K562 (cell line): ENCODE results near the gene RBM20. TPM values are rescaled to one million over a fixed set of nuclear protein-coding genes. Genes with fewer than 3 reads are reported as not detected.

Experiments used
- ATAC-seq: fragments of 200-7000 bp; cut with Tn5 transposase; 3 replicates; pipeline ENCODE4 v1.9.1; 2020; ENCODE audit warnings: moderate library complexity
- BruUV-seq: library from RNA; stranded (reverse); fragments of 400-500 nt; replicated peaks from 2 replicates; lab custom pipeline; 2021; lab: Mats Ljungman, UMichigan
- CTCF ChIA-PET: fragments of 300-600 bp; formaldehyde crosslinking; extraction: SDS; loops from one replicate; lab custom pipeline; 2021; ENCODE audit warnings: low intra/inter-chr PET ratio; lab: Yijun Ruan, JAX
- POLR2A ChIA-PET: fragments of 300-600, 350-650 bp; sonication (Branson Sonifier 250); formaldehyde crosslinking; extraction: SDS; loops from one replicate; lab custom pipeline; 2021; ENCODE audit warnings: antibody characterized with exemption, inconsistent platforms; lab: Yijun Ruan, JAX
- DNase-seq, 4 experiments: peaks; one replicate each; pipeline versions ENCODE4 v3.0.0 to v3.0.0-alpha.2; 2011 to 2018; ENCODE audit warnings: low spot score in 3 of 4, mixed read lengths in 3 of 4; ENCODE audit errors: extremely low read depth in 1 of 4
- FAIRE-seq: peaks from 2 replicates; lab custom pipeline; 2011; peaks lifted over from hg19 to GRCh38; lab: Jason Lieb, UNC
- H2AFZ ChIP-seq: 2 replicates; pipeline ENCODE4 v1.6.0; 2011; ENCODE audit warnings: low read depth, low read length, control low read depth, inconsistent platforms
- H3K27ac ChIP-seq: fragments of 200-600 bp; 3 replicates; pipeline ENCODE4 v1.8.0; 2011; ENCODE audit warnings: low read depth, mild to moderate bottlenecking, control low read depth, inconsistent platforms, low read length, moderate library complexity, mixed read lengths; ENCODE audit errors: extremely low read depth
- H3K27me3 ChIP-seq, 2 experiments: fragments of 300-600 bp in 1 of 2; 2 replicates in 1 of 2; 3 replicates in 1 of 2; pipeline versions ENCODE4 v1.6.0 to v1.8.0; 2011; ENCODE audit warnings: inconsistent platforms in 2 of 2, low read length in 2 of 2, mild to moderate bottlenecking in 1 of 2, mixed read lengths in 1 of 2, moderate library complexity in 1 of 2; ENCODE audit not compliant: control insufficient read depth in 2 of 2, insufficient read depth in 2 of 2
- H3K36me3 ChIP-seq: fragments of 300-600 bp; 3 replicates; pipeline ENCODE4 v1.8.0; 2011; ENCODE audit warnings: mild to moderate bottlenecking, low read length, inconsistent platforms; ENCODE audit not compliant: control insufficient read depth, insufficient read depth
- H3K4me1 ChIP-seq, 2 experiments: fragments of 200-600 bp in 1 of 2; replicated peaks in 1 of 2; 2 replicates in 1 of 2; 3 replicates in 1 of 2; pipeline versions ENCODE4 v1.5.1 to v1.8.0; 2011; ENCODE audit warnings: inconsistent platforms in 2 of 2, low read length in 2 of 2, mild to moderate bottlenecking in 1 of 2, mixed read lengths in 1 of 2, moderate library complexity in 1 of 2; ENCODE audit not compliant: control insufficient read depth in 2 of 2, insufficient read depth in 2 of 2
- H3K4me2 ChIP-seq: 2 replicates; pipeline ENCODE4 v1.6.1; 2011; ENCODE audit warnings: low read length, control low read depth, inconsistent platforms, mixed read lengths; ENCODE audit not compliant: insufficient read depth
- H3K4me3 ChIP-seq: fragments of 200-600 bp; sonication (generic), shearing (Covaris generic); 2 replicates; pipeline ENCODE4 v1.5.1; 2016; ENCODE audit warnings: control low read depth, inconsistent platforms
- H3K79me2 ChIP-seq: fragments of 200-600 bp; 3 replicates; pipeline ENCODE4 v1.8.0; 2011; ENCODE audit warnings: low read length, inconsistent platforms; ENCODE audit not compliant: control insufficient read depth, insufficient read depth
- H3K9ac ChIP-seq, 2 experiments: 2 replicates each; pipeline versions ENCODE4 v1.6.0 to v1.6.1; 2011; ENCODE audit warnings: low read depth in 2 of 2, low read length in 2 of 2, control low read depth in 1 of 2, inconsistent platforms in 1 of 2, mild to moderate bottlenecking in 1 of 2, mixed read lengths in 1 of 2; ENCODE audit not compliant: insufficient read depth in 1 of 2
- H3K9me1 ChIP-seq: one replicate; pipeline ENCODE4 v1.6.0; 2011; ENCODE audit warnings: inconsistent platforms, mild to moderate bottlenecking, low read length, moderate library complexity; ENCODE audit not compliant: control insufficient read depth, insufficient read depth
- H3K9me3 ChIP-seq: replicated peaks from 2 replicates; pipeline ENCODE4 v1.5.1; 2011; ENCODE audit warnings: low read depth, low read length, inconsistent platforms; ENCODE audit not compliant: control insufficient read depth, insufficient read depth
- H4K20me1 ChIP-seq: replicated peaks from 2 replicates; pipeline ENCODE4 v1.6.1; 2011; ENCODE audit warnings: low read length, inconsistent platforms, mixed read lengths; ENCODE audit not compliant: control insufficient read depth, insufficient read depth
- GABPB1 ChIP-seq: sonication (generic); formaldehyde crosslinking; IDR thresholded peaks from 2 replicates; pipeline ENCODE4 v1.8.0; 2022; ENCODE audit warnings: mild to moderate bottlenecking, missing genetic modification reagents
- KLF10 ChIP-seq: fragments of 250-450 bp; sonication (Bioruptor Pico); IDR thresholded peaks from 2 replicates; pipeline ENCODE4 v1.6.1; 2021; ENCODE audit warnings: matching md5 sums
- RB1 ChIP-seq: fragments of 450-650 bp; IDR thresholded peaks from 2 replicates; pipeline ENCODE4 v1.6.1; 2017; ENCODE audit warnings: low read depth, mild to moderate bottlenecking
- ZNF77 ChIP-seq: fragments of 250-450 bp; sonication (Bioruptor Pico); IDR thresholded peaks from 2 replicates; pipeline ENCODE4 v1.5.0; 2020
- WGBS: fragments of 100-300 bp; shearing (Covaris generic); methylation state at CpG from one replicate; pipeline ENCODE4 v1.1.6; 2016; ENCODE audit warnings: low coverage, mixed read lengths; ENCODE audit not compliant: insufficient coverage; ENCODE audit errors: missing lambda C conversion rate; 5-methylcytosine and 5-hydroxymethylcytosine counted together
- in situ Hi-C: fragments of 300-500 bp; cut with MboI; formaldehyde crosslinking; loops from 4 replicates; pipeline ENCODE4 v1.15.0; 2018; ENCODE audit warnings: inconsistent platforms, mixed read lengths
- intact Hi-C: fragments of 100-400 bp; cut with micrococcal nuclease; formaldehyde crosslinking; loops from 2 replicates; pipeline ENCODE4 v1.14.2; 2022
- polyA plus RNA-seq, 8 experiments: library from polyadenylated mRNA; depleted of rRNA in 4 of 8; stranded (reverse) in 5 of 8; unstranded in 3 of 8; fragments of >200 nt; fragmentation: Nextera tagmentation in 2 of 8; fragmentation: Illumina TruSeq in 1 of 8; extraction: Ambion mirVana in 2 of 8; extraction: Trizol in 1 of 8; gene quantifications; 2 replicates each; pipeline versions ENCODE4 v1.2.1 to v1.2.3, GENCODE V29; 2011 to 2014; ENCODE audit warnings: inconsistent platforms in 1 of 8, missing spikeins in 1 of 8
- total RNA-seq, 7 experiments: library from RNA; depleted of rRNA in 6 of 7; stranded (reverse); fragments of >200 nt in 6 of 7; fragmentation: Illumina TruSeq in 2 of 7; extraction: Trizol in 2 of 7; gene quantifications; 2 replicates each; pipeline versions ENCODE4 v1.2.1 to v1.2.3, GENCODE V29; 2011 to 2021; ENCODE audit warnings: low replicate concordance in 1 of 7
- TF ChIP-seq, protein P1 (sequence below): IDR thresholded peaks from 2 replicates; pipeline ENCODE4 v1.6.1; 2011; ENCODE audit not compliant: insufficient read length; ENCODE audit errors: extremely low read depth
- TF ChIP-seq, protein P2 (sequence below): fragments of 250-450 bp; sonication (Bioruptor Pico); IDR thresholded peaks from 2 replicates; pipeline ENCODE4 v1.8.0; 2021; ENCODE audit warnings: moderate library complexity, mild to moderate bottlenecking, inconsistent platforms
- TF ChIP-seq, protein P3 (sequence below): IDR thresholded peaks from 2 replicates; pipeline ENCODE4 v1.6.1; 2014; ENCODE audit warnings: antibody characterized with exemption
- TF ChIP-seq, protein P4 (sequence below), 3 experiments: fragments of 200-800 bp in 1 of 3; fragments of 250-450 bp in 1 of 3; fragments of 450-650 bp in 1 of 3; sonication (Bioruptor Pico) in 1 of 3; sonication (Bioruptor generic) in 1 of 3; formaldehyde crosslinking in 1 of 3; IDR thresholded peaks; 2 replicates each; pipeline versions ENCODE4 v1.6.1 to v1.8.0; 2016 to 2022; ENCODE audit warnings: mild to moderate bottlenecking in 2 of 3, missing genetic modification characterization in 2 of 3, missing compliant biosample characterization in 1 of 3, moderate library complexity in 1 of 3

Gene RBM20
- total and polyA plus RNA-seq, 9 of the 15 experiments (the other 6 are each of a cell fraction or from before 2014, with no cell fraction given), result 0.63 to 5.7 (median 3.2) TPM

DNA sequence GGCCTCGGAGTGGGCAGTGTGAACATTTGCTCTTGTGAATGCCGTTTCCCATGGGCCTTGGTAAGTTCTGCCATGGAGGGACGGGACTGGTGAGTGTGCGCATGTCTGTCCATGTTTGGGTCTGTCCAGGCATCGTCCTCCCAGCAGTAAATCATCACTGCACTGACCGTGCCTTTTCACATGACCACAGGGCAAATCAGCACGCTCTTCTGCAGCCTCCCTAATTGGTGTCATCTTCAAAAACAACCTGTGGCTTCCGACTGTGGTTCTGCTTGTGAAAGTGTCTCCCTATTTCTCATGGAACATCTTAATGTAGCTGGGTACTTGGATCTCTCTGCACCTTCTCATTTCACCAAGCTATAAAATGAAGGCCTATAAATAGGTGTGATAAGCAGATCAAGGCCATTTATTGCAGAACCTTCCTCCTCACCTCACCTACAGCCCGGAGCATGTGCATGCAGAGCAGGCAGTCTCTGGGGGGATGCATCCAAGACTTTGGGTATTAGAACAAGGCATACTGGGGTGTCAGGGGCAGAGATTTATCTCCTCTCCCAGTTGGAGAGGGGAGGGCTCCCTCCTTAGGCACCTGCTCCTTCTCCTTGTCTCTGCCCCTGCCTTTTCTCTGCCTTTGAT is 77.4 kb downstream of the RBM20 start:
- H3K9ac ChIP-seq, result no peak overlapping the region
- H3K27ac ChIP-seq, result no peak overlapping the region
- FAIRE-seq (no peak), DNase-seq (no peak), ATAC-seq (no peak)
- no peaks in the 10 kb centered on the region for H3K9me1 ChIP-seq
- in situ Hi-C loops, result no loop called here
- no peaks in the 10 kb centered on the region for H3K36me3 ChIP-seq
- H3K9me3 ChIP-seq, result no peaks in the 10 kb centered on the region
- H3K27me3 ChIP-seq, result no peaks in the 10 kb centered on the region
- 0 out of 3 replicates have a peak, but pooled peaks cover 7% of the 10 kb centered on the region for H3K79me2 ChIP-seq
- POLR2A ChIA-PET, result no interaction called here
- intact Hi-C loops, result no loop called here
- peaks cover 7 to 9% of the 10 kb centered on the region in 2 experiments; a peak in 3 of 5 replicates for H3K4me1 ChIP-seq
- no TSS peak for BruUV-seq
- peaks cover 10% of the 10 kb centered on the region for H4K20me1 ChIP-seq
- H2AFZ ChIP-seq, result no peak overlapping the region
- H3K4me2 ChIP-seq, result no peak overlapping the region
- WGBS, result 61% methylated on average over 7 of the region's 9 CpGs
- CTCF ChIA-PET, result no interaction called here
- no peak overlapping the region for H3K4me3 ChIP-seq
- TF ChIP-seq ZNF77 (CRISPR knock-in tag) (no peak), RB1 (no peak), GABPB1 (CRISPR knock-in tag) (no peak), KLF10 (CRISPR knock-in tag) (no peak)
- TF ChIP-seq, protein P1, sequence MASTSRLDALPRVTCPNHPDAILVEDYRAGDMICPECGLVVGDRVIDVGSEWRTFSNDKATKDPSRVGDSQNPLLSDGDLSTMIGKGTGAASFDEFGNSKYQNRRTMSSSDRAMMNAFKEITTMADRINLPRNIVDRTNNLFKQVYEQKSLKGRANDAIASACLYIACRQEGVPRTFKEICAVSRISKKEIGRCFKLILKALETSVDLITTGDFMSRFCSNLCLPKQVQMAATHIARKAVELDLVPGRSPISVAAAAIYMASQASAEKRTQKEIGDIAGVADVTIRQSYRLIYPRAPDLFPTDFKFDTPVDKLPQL, result no peak
- TF ChIP-seq, protein P2, sequence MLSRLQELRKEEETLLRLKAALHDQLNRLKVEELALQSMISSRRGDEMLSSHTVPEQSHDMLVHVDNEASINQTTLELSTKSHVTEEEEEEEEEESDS (CRISPR knock-in tag), result no peak
- TF ChIP-seq, protein P3, sequence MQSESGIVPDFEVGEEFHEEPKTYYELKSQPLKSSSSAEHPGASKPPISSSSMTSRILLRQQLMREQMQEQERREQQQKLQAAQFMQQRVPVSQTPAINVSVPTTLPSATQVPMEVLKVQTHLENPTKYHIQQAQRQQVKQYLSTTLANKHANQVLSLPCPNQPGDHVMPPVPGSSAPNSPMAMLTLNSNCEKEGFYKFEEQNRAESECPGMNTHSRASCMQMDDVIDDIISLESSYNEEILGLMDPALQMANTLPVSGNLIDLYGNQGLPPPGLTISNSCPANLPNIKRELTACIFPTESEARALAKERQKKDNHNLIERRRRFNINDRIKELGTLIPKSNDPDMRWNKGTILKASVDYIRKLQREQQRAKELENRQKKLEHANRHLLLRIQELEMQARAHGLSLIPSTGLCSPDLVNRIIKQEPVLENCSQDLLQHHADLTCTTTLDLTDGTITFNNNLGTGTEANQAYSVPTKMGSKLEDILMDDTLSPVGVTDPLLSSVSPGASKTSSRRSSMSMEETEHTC, result no peak
- TF ChIP-seq, protein P4, sequence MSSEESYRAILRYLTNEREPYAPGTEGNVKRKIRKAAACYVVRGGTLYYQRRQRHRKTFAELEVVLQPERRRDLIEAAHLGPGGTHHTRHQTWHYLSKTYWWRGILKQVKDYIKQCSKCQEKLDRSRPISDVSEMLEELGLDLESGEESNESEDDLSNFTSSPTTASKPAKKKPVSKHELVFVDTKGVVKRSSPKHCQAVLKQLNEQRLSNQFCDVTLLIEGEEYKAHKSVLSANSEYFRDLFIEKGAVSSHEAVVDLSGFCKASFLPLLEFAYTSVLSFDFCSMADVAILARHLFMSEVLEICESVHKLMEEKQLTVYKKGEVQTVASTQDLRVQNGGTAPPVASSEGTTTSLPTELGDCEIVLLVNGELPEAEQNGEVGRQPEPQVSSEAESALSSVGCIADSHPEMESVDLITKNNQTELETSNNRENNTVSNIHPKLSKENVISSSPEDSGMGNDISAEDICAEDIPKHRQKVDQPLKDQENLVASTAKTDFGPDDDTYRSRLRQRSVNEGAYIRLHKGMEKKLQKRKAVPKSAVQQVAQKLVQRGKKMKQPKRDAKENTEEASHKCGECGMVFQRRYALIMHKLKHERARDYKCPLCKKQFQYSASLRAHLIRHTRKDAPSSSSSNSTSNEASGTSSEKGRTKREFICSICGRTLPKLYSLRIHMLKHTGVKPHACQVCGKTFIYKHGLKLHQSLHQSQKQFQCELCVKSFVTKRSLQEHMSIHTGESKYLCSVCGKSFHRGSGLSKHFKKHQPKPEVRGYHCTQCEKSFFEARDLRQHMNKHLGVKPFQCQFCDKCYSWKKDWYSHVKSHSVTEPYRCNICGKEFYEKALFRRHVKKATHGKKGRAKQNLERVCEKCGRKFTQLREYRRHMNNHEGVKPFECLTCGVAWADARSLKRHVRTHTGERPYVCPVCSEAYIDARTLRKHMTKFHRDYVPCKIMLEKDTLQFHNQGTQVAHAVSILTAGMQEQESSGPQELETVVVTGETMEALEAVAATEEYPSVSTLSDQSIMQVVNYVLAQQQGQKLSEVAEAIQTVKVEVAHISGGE (CRISPR knock-in tag; IDR thresholded peaks at IDR 0.05), result no peak
